GM18508 (cell line): ENCODE measurements around the gene HTR1B.

Source experiments
- ATAC-seq: cut with Tn5 transposase; IDR thresholded peaks from one replicate; pipeline ENCODE4 v1.9.1; 2021; ENCODE audit warnings: moderate number of reproducible peaks; ENCODE audit not compliant: insufficient read depth, unreplicated experiment

HTR1B gene, protein sequence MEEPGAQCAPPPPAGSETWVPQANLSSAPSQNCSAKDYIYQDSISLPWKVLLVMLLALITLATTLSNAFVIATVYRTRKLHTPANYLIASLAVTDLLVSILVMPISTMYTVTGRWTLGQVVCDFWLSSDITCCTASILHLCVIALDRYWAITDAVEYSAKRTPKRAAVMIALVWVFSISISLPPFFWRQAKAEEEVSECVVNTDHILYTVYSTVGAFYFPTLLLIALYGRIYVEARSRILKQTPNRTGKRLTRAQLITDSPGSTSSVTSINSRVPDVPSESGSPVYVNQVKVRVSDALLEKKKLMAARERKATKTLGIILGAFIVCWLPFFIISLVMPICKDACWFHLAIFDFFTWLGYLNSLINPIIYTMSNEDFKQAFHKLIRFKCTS

DNA sequence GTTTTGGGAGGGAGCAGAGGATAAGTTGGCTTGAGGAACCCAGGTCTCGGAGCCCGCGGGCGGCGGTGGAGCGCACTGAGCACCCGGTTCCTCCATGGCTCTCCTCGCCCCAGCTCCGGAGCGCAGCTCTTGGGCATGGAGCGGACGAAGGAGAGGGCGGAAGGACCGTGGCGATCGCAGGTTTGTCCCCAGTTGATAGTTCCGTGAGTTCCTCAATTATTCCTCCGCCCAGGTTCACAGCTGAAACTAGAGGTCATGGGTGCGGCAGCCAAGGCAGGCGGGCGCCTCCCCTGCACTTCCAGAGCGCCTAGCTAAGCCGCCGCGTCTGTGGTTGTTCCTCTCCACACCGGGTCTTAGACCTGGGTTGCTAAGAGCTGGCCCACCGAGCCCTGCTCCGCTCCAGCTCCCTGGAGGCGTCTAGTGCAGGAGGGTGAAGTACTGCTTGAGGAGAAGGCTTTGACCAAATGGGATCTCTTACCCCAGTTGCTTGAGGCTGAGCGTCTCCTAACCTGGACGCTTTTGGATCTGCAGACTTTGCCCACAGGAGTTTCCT, at the start of gene HTR1B:
Gene HTR1B (minus strand): TSS at position 184 of the 553 bp plus-strand sequence. CDS start 88 bp downstream, at position 96.
- no peak for ATAC-seq

DNA sequence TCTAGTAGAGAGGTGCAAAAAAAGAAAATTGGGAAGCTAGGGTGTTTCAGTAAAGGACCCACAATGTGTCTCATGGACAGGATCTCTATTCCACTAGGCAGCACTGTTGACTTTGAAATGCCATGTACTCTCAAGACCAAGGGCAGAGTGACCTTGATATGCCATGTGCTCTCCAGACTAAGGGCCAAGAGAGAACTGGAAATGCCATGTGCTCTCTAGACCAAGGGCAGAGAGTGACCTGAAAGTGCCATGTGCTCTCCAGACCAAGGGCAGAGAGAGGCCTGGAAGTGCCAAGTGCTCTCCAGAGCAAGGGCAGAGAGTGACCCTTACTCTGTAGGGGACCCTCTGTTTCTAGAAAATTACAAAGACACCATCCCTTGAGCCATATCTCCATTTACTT, 49.3 kb upstream of the HTR1B start:
- ATAC-seq: no peak

DNA sequence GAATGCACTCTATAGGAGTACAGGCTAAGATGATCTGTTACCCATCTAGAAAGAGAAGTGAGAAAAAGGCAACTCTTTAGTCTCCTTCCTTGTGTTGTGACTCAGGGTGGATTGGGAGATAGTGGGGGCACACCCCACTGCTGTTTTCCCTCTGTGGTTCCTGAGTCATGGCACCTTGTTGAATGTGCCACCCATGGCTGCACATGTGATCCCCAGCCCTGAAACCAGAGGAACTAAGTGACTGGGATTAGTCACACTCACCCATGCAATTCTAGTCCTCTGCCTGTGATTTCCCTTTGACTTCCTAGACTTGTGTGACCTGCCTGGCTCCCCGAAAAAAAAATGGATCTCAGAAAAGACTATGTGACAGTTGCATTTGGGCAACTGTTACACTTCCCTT, 48.6 kb upstream of the HTR1B start:
- ATAC-seq: no peak

DNA sequence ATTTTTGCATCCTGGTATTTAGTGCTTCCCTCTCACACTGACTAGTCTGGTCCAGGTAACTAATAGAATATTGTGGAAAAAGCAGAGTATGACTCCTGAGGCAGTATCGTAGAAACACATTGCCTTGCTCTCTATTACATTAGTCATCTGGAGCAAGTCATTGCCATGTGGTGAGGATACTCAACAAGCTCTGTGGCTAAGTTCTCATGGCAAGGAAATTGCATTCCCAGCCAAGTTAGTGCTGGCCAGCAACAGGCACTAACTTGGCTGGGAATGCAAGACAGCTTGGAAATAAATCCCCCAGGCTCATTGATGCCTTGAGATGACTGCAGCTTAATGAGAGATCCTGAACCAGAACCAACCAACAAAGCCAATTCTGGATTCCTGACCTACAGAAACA, 39.7 kb upstream of the HTR1B start:
- no peak for ATAC-seq

DNA sequence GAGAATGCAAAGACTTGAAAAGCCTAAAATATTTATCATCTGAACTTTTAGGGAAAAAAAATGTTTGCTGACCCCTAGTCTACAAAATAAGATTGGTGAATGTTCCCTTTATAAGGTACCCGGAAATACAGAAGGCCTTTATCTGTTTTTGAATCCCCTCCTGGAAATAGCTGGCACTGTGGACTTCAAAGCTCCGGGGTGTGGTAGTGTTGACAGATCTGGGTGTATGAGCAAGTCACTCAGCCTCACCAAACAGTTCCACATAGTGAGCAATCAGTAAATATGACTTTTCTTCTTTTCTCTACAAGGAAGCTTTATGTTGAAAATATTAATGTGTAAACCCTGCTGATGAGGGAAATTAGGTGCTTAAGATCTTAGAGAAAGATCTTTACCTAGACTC, 29.2 kb upstream of the HTR1B start:
- no peak for ATAC-seq

DNA sequence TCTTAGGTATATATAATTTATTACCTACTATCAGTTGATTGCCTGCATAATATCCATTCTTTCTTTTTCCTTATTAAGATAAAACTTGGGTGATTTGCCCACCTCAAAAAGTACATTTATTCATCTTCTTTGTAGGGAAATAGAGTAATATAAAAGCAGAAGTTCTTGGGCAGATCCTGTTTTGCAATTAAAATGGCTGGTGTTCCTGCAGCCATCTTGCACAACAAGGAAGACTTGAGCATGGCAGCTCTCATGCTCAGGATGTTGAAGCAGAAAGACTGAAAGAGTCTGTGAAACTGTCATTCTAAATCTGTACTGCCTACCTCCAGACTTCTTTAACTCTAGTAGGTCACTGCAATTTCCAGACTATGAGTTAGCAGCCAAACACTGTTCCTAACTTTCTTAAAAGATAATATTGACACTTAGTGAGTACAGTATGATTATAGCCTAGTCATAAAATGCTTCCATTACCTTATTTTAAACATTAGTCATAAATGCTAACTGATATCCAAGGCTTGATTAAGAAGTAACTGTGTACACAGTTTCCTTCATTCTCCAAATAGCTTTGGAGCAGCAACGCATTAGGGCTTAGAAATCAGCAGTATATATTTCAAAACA, 24.6 kb upstream of the HTR1B start:
- ATAC-seq: no peak

DNA sequence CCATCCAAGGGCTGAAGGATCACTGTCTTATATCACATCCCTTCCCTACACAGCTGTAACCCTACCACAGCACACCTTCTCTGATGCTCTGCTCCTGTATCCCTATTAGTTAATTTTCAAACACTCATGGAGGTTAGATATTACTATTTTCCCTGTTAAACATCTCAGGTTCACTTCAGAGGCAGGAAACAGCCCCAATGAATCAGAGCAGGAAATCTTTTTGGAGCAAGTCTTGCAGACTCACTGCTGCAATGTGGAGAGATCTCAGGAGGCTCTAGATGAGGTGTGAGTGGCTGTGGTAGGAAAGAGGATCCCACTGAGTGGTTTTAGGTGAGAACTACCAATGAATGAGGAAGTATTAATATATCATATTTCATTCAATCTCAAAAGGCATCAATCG, 19.7 kb upstream of the HTR1B start:
- ATAC-seq: no peak

DNA sequence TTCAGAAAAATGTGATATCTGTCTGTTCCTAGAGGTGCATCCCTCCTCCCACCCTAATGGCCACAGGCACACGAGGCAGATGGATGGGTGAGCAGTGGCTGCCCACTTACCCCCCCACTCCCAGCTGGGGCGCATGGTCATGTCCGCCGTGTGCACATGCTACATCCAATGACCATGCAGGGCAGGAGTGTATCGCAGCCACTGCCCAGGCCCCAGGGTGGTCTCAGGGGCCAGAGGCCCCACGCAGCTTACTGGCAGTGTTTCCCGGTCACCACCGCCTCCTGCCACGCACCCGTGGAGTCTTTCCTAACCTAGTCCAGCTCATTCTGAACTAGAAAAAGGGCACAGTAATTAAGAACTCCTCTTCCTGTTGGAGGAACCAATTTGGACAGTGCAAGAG, 11.7 kb upstream of the HTR1B start:
- ATAC-seq: no peak

DNA sequence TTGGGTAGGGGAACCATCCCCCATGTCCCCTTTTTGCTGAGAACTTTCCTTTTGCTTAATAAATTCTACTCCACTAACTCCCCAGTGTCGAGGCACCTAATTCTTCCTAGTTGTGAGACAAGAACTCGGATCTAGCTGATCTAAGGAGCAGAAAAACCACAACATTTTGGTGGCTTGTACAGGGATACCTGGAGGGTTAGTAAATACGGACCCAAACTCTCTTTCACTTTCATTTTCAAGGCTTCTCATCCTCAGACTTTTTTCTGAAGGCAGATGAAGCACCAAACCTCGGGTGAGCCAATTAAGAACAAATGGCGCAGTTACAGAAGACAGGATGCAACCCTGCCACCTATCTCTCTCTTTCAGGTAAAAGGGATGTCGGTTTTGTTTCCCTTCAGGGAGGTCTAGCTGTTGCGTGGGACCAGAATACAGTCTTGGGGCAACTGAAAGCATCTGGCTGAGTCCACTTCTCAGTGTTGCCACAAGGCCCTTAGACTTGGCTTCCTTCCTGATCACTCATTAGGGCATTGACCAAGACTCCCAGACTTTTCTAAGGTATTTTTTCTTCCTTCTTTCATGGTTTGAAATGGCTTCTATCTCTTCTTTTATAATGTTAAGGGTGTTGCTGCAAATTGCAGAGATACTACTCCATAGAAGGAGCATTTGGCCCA, 11.1 kb upstream of the HTR1B start:
- no peak for ATAC-seq

DNA sequence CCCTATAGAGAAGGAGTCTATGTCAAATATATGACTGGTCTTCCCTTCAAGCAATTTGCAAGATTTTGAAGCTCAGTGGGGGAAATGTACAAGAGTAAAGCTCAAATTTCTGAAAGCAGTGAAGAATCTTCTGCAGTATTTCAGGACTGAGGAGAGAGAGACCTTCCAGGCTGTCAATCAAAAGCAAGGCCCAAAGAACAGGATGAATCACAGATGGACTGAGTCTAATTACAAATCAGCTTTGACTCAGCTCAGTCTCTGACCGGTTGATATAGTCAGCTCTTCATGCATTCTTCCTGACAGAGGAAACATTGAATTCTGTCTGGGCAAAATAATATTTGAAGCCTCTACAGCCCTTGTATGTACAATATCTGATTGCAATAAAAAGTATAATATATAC, 7.7 kb upstream of the HTR1B start:
- ATAC-seq: no peak

DNA sequence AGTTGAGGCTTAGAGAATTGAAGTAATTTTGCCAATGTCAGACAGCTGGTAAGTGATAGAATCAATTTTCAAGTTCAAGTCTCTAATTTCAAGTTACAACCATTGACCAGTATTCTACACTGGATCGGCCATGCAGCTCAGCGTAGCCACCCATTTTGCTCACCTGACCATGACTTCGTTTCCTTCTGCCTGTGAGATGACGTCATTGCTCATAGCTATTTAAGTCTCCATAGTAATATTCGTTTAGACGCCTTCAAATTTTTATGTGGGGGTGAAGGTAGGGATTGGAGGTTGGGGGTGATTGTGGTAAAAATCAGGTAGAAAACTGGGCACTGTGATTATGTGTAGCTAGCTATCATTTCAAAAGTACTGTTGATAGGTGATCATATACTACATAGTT, 5.6 kb upstream of the HTR1B start:
- ATAC-seq: no peak

DNA sequence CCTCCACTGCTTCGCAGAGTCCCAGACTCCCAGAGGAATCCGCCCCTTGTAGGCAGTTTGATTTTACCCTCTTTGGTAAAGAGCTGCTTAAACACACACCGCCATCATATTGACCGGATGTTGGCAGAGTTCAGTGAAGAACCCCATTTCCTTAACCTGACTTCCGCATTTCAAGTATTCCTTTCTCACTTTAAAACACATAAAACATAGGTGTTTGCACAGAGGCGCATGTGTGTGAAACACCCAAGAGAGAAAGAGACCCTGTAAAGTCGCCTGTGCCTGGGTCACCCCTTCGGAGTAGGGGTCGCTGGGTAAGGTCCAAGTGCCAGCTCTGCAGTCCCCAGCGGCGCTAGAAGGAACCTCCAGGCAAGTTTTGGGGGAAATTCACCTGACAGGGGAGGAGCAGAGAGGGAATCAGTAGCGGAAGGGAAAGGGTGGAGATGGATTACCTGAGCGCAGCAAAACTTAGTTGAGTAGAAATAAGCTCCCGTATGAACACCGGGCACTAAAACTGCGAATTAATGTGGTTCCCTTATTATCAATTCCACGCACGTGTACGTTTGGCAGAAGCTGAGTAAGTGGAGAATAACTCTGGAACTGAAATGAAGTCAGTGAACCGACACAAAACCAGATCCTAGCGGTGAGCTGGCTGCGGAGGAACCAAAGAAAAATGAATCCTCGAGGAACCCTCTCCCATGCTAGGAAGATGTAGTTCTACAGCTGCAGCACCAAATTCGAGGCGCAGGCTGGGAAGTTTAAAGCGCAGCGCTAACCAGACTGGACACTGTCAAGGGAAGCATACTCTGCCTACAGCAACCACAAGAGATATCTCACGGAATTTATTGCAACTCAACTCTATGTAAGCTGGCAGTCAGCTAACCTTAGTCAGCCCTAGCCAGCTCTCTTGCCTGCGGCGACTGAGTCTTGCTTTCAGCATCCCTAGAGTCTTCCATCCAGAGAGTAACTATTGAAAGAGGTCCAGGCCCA, 3.5 kb upstream of the HTR1B start:
- peak; percentile 69 for ATAC-seq

DNA sequence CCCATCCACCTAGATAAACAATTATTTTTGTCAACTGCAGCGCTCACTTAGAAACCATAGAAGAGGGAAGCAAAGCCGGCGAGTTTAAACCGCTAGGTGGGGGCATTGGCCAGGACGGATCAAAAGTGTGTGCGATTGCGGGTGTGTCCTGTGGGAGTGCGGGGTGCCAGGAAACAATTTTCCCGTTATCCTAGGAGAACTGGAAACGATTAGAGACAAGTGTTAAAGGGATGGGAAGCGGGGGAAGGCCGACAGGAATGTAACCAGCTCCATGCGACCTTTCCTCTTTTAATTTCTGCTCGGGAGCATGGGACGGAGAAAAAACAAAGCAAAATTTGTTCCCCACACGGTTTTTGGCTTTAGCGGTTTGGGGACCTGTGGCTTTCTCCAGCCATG, 2.8 kb upstream of the HTR1B start:
- peak; percentile 86 for ATAC-seq

DNA sequence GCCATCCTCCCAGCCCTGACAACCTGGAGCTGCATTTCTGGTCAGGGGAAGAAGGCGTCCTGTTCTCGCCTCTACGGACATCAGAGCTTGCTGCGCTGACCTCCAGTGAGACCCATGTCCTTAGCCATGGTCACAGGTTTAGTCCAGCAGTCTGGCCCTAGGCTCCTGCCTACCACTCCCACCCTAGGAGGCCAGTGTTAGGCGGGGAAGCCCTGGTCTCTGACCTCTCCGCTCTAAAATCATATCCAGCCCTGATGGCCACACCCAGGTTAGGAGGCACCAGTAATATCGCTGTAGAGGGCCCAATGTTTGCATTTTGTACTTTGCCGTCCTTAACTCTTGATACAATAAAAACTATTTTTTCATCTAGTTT, 1.2 kb upstream of the HTR1B start:
- no peak for ATAC-seq

DNA sequence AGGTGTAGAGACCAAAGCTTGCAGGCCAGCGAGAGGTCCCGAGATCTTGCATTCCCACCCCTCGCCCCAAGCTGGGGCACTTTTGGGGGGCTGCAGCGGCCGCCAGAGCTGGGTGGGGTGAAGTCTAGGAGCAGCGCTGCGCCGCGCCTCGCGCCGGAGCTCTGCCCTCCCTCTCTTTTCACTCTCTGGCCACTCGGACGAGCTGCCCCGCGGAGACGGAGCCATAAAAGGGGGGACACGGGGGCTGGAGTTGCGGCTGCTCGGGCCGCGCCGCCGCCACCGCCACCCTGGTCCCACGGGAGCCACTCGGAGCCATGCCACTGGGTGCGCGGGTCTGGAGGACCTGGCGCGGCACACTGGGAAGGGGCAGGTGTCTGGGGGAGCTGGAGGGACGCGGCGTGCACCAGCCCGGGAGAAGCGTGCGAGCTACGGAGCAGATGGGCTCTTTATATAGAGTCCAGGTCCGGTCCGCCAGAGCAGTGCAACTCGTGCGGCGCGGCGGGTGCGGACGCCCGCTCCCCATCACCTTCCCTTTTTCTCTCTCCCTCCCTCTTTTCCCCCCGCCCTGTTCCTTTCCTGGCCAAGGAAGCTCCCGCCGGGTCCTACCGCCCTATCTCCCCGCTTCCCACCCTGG, 687 bp upstream of the HTR1B start:
- no peak for ATAC-seq

DNA sequence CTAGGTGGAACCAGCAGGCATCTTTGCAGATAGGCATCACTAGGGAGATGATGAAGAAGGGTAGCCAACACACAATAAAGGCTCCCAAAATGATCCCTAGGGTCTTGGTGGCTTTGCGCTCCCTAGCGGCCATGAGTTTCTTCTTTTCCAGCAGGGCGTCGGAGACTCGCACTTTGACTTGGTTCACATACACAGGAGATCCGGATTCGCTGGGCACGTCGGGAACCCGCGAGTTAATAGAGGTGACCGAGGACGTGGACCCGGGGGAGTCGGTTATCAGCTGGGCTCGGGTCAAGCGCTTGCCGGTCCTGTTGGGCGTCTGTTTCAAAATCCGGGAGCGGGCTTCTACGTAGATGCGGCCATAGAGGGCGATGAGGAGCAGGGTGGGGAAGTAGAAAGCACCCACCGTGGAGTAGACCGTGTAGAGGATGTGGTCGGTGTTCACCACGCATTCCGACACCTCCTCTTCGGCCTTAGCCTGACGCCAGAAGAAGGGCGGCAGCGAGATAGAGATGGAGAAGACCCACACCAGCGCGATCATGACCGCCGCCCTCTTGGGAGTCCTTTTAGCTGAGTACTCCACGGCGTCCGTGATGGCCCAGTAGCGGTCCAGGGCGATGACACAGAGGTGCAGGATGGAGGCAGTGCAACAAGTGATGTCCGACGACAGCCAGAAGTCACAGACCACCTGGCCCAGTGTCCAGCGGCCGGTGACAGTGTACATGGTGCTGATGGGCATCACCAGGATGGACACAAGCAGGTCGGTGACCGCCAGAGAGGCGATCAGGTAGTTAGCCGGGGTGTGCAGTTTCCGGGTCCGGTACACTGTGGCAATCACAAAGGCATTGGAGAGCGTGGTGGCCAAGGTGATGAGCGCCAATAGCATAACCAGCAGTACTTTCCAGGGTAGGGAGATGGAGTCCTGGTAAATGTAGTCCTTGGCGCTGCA, 658 bp downstream of the HTR1B start:
- no peak for ATAC-seq

DNA sequence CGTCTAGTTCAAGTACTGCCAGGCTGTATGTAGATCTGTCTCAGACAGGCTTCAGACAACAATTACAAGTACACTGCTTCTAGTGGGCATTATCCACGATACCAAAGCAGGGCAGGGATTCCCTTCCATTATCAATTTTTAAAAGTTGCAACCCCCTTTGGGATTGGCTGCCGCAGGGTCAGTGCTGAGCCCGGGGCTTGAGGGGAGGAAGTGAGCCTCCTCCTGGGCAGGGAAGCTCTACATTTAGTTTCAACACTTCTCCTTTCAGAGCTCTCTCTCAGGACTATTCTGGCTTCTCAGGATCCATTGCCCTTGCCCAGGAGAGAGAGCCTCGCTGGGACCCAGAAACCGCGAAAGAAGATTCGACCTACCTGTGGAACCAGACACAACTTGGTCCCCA, 1.5 kb downstream of the HTR1B start:
- ATAC-seq: no peak

DNA sequence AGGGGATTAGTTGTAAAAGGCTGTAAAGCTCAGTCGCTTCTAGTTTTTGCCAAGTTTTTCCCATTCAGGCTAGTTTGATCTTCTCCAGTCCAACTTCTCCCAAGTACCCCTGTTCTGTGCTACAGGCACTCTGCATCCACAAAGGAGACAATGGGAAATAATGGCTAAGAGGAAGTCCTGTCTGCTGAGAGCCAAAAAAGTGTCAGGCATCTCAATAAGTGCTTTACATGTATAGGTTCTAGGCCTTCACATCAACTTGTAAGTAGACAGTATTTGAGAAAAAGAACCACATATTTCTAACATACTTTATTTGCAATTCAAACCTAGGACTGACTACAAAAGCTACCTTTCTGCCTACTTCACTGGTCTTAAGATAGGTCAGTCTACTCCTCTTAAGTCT, 4.9 kb downstream of the HTR1B start:
- no peak for ATAC-seq
